ENCODE data around the gene ACBD4.

DNA sequence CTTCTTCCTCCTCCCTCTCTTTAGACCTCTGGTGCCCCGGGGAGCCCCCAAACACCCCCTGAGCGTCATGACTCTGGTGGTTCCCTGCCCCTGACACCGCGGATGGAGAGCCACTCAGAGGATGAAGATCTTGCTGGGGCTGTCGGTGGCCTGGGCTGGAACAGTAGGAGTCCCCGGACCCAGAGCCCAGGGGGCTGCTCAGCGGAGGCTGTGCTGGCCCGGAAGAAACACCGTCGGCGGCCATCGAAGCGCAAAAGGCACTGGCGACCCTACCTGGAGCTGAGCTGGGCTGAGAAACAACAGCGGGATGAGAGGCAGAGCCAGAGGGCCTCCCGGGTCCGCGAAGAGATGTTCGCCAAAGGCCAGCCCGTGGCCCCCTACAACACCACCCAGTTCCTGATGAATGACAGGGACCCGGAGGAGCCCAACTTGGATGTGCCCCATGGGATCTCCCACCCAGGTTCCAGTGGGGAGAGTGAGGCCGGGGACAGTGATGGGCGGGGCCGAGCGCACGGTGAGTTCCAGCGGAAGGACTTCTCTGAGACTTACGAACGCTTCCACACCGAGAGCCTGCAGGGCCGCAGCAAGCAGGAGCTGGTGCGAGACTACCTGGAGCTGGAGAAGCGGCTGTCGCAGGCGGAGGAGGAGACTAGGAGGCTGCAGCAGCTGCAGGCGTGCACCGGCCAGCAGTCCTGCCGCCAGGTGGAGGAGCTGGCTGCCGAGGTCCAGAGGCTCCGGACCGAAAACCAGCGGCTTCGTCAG lies 33.7 kb downstream of the ACBD4 start:
- TF ChIP-seq CTCF (IDR thresholded peaks at IDR 0.05; ENCODE audit: poor library complexity) (no peak), EZH2phosphoT487 (IDR thresholded peaks at IDR 0.05; ENCODE audit: low read depth, severe bottlenecking, unreplicated experiment) (no peak)
